PC-9 (cell line): ENCODE measurements around the gene FBRSL1. TPM values are rescaled to one million over a fixed set of nuclear protein-coding genes. Genes with fewer than 3 reads are reported as not detected.

Experiments used
- BruUV-seq: library from RNA; stranded (reverse); fragments of 400-500 nt; replicated peaks from 2 replicates; lab custom pipeline; 2021; lab: Mats Ljungman, UMichigan
- CTCF ChIA-PET: fragments of 300-600 bp; sonication (Branson Sonifier 250); formaldehyde crosslinking; loops from one replicate; lab custom pipeline; 2022; ENCODE audit warnings: antibody characterized with exemption; lab: Charles Lee
- POLR2A ChIA-PET: fragments of 300-600 bp; sonication (Branson Sonifier 250); formaldehyde crosslinking; loops from one replicate; lab custom pipeline; 2022; ENCODE audit warnings: antibody characterized with exemption; ENCODE audit not compliant: unreplicated experiment; lab: Charles Lee
- DNase-seq, 2 experiments: peaks; one replicate each; pipeline versions ENCODE4 v3.0.0 to v3.0.0-alpha.2; 2015 to 2022; ENCODE audit warnings: mixed read lengths in 1 of 2
- H2AFZ ChIP-seq: fragments of 200-600 bp; sonication (generic); 2 replicates; pipeline ENCODE4 v1.8.1; 2017; ENCODE audit warnings: antibody characterized with exemption
- H3F3A ChIP-seq: fragments of 200-600 bp; sonication (generic); 2 replicates; pipeline ENCODE4 v1.8.1; 2017; ENCODE audit warnings: antibody characterized with exemption, mild to moderate bottlenecking, low read depth; ENCODE audit not compliant: insufficient read depth
- H3K27ac ChIP-seq: fragments of 200-600 bp; sonication (generic); 2 replicates; pipeline ENCODE4 v1.6.1; 2016; ENCODE audit warnings: mixed run types
- H3K27me3 ChIP-seq: fragments of 200-600 bp; sonication (generic); 2 replicates; pipeline ENCODE4 v1.6.1; 2016; ENCODE audit warnings: low read depth, mixed run types; ENCODE audit not compliant: insufficient read depth
- H3K36me3 ChIP-seq: fragments of 200-600 bp; sonication (generic); 2 replicates; pipeline ENCODE4 v1.6.1; 2016; ENCODE audit warnings: low read depth, mixed run types
- H3K4me1 ChIP-seq: fragments of 200-600 bp; sonication (generic); replicated peaks from 2 replicates; pipeline ENCODE4 v1.6.1; 2016; ENCODE audit warnings: mixed run types; ENCODE audit not compliant: insufficient read depth
- H3K4me2 ChIP-seq: fragments of 200-600 bp; sonication (generic); 2 replicates; pipeline ENCODE4 v1.6.1; 2017; ENCODE audit warnings: mixed run types
- H3K4me3 ChIP-seq: fragments of 200-600 bp; sonication (generic); 2 replicates; pipeline ENCODE4 v1.6.1; 2016; ENCODE audit warnings: mixed run types
- H3K79me2 ChIP-seq: fragments of 200-600 bp; sonication (generic); 2 replicates; pipeline ENCODE4 v1.6.1; 2017; ENCODE audit warnings: low read depth, mixed run types
- H3K9me2 ChIP-seq: fragments of 200-600 bp; sonication (generic); 2 replicates; pipeline ENCODE4 v1.8.1; 2017; ENCODE audit warnings: mild to moderate bottlenecking; ENCODE audit not compliant: insufficient read depth
- H3K9me3 ChIP-seq: fragments of 200-600 bp; sonication (generic); 2 replicates; pipeline ENCODE4 v1.8.1; 2016; ENCODE audit warnings: low read depth; ENCODE audit not compliant: insufficient read depth
- H4K20me1 ChIP-seq: fragments of 200-600 bp; sonication (generic); 2 replicates; pipeline ENCODE4 v1.8.1; 2017; ENCODE audit not compliant: insufficient read depth
- EZH2 ChIP-seq: fragments of 200-600 bp; sonication (generic); IDR thresholded peaks from 2 replicates; pipeline ENCODE4 v1.8.0; 2017; ENCODE audit warnings: antibody characterized with exemption, low read depth
- intact Hi-C: fragments of 100-400 bp; cut with micrococcal nuclease; formaldehyde crosslinking; loops from one replicate; pipeline ENCODE4 v1.10.0; 2022; ENCODE audit not compliant: unreplicated experiment
- total RNA-seq: library from RNA; stranded (reverse); gene quantifications from 2 replicates; pipeline ENCODE4 v1.2.3, GENCODE V29; 2021
- TF ChIP-seq, protein P1 (sequence below): fragments of 200-600 bp; sonication (generic); conservative IDR thresholded peaks from 2 replicates; pipeline ENCODE4 v1.6.1; 2017; ENCODE audit warnings: mixed run types, antibody characterized with exemption, mild to moderate bottlenecking, moderate library complexity

Gene FBRSL1
- total RNA-seq, 1 experiment from 2014 or later: 59.5 TPM

DNA sequence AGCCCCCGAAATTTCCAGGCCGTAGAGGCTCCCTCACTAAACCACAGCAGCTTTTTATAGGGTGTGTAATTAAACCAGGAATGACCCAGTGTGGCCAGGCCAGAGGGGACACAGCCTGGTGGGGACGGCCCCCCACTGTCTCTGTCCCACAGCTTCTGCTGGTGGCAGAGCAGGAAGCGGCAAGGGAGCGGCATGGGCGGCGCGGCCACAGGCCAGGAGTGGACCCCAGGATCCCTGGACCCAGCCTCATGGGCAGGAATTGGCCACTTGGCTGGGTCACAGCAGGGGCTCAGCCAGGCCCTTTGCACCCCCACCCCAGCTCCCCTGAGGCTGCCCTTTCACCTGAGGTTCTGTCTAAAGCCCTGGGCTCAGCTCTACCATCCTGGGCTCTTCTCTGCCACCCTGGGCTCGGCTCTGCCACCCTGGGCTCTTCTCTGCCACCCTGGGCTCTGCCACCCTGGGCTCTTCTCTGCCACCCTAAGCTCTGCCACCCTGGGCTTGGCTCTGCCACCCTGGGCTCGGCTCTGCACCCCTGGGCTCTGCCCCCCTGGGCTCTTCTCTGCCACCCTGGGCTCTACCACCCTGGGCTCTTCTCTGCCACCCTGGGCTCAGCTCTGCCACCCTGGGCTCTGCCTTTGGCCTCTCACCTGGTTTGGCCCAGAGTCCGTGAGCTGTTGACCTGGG is 39.3 kb downstream of the FBRSL1 start:
- Histone ChIP-seq H3F3A (peaks cover 7% of the 10 kb centered on the region; the same call in 1 of the 2 replicates), H2AFZ (no peak overlapping the region), H3K27me3 (no peaks in the 10 kb centered on the region), H3K79me2 (no peaks in the 10 kb centered on the region), H3K4me1 (peaks cover 12% of the 10 kb centered on the region), H3K9me3 (no peaks in the 10 kb centered on the region), H3K36me3 (no peaks in the 10 kb centered on the region), H3K9me2 (no peaks in the 10 kb centered on the region), H3K27ac (no peak overlapping the region), H4K20me1 (peaks cover 41% of the 10 kb centered on the region), H3K4me2 (no peak overlapping the region), H3K4me3 (no peak overlapping the region)
- no peak for DNase-seq
- ChIA-PET CTCF (no interaction called here), POLR2A (interaction anchor here (0.7 kb wide), 1 partner anchor 9 kb away, joined by 5 read pairs; no protein-coding TSS in a partner anchor)
- intact Hi-C loops: no loop called here
- no TSS peak for BruUV-seq
- no peak for TF ChIP-seq EZH2
- TF ChIP-seq, protein P1, sequence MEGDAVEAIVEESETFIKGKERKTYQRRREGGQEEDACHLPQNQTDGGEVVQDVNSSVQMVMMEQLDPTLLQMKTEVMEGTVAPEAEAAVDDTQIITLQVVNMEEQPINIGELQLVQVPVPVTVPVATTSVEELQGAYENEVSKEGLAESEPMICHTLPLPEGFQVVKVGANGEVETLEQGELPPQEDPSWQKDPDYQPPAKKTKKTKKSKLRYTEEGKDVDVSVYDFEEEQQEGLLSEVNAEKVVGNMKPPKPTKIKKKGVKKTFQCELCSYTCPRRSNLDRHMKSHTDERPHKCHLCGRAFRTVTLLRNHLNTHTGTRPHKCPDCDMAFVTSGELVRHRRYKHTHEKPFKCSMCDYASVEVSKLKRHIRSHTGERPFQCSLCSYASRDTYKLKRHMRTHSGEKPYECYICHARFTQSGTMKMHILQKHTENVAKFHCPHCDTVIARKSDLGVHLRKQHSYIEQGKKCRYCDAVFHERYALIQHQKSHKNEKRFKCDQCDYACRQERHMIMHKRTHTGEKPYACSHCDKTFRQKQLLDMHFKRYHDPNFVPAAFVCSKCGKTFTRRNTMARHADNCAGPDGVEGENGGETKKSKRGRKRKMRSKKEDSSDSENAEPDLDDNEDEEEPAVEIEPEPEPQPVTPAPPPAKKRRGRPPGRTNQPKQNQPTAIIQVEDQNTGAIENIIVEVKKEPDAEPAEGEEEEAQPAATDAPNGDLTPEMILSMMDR: no peak

DNA sequence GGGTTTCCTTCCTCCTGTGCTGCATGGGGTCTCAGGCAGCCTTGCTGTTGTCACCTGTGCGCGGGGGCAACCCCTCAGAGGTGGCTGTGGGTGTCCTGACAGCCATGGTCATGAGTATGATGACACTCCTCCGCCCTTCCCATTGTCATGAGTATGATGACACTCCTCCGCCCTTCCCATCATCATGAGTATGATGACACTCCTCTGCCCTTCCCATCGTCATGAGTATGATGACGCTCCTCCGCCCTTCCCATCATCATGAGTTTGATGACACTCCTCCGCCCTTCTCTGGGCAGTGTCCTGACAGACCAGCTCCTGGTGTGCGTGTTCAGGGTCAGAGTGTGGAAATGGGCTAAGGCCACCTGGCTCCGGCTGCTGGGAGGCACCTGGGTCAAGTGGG is 40.0 kb downstream of the FBRSL1 start:
- no peak for TF ChIP-seq EZH2
- TF ChIP-seq, protein P1: no peak
- intact Hi-C loops: no loop called here
- BruUV-seq: no TSS peak

DNA sequence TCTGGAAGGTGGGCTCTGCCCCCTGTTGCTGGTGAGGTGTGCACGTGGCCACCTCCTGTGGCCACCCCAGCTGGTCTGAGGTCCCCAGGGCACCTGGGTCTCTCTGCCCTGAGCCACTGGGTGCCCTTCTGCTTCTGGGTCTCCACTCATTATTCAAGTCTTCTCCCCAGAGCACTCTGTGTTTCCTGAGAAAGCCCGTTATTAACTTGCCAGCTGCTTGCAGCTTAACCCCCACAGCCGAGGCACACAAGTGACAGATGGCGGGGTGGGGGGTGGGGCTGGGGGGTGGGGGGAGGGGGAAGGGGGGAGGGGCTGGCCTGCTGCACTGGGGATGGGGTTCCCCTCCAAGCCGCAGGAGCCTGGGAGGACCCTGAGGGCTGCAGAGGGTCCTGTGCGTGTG is 40.5 kb downstream of the FBRSL1 start:
- intact Hi-C loops: no loop called here
- Histone ChIP-seq H3K4me3 (no peak overlapping the region), H3K36me3 (no peaks in the 10 kb centered on the region), H3K27ac (no peak overlapping the region), H3K9me3 (no peaks in the 10 kb centered on the region), H4K20me1 (peaks cover 34% of the 10 kb centered on the region), H3K9me2 (no peaks in the 10 kb centered on the region), H3K79me2 (no peaks in the 10 kb centered on the region), H3F3A (peaks cover 4% of the 10 kb centered on the region; the same call in 1 of the 2 replicates), H3K27me3 (no peaks in the 10 kb centered on the region), H2AFZ (no peak overlapping the region), H3K4me1 (peaks cover 1% of the 10 kb centered on the region; the same call in 1 of the 2 replicates), H3K4me2 (no peak overlapping the region)
- no TSS peak for BruUV-seq
- ChIA-PET POLR2A (no interaction called here), CTCF (no interaction called here)
- TF ChIP-seq EZH2: no peak
- TF ChIP-seq, protein P1: no peak
- DNase-seq: no peak

More for the DNA sequence above, 40.0 kb downstream of the FBRSL1 start:
- no peaks in the 10 kb centered on the region for H3K9me2 ChIP-seq
- ChIA-PET CTCF (no interaction called here), POLR2A (no interaction called here)
- H3K36me3 ChIP-seq: no peaks in the 10 kb centered on the region
- no peak for DNase-seq
- H3F3A ChIP-seq: peaks cover 3% of the 10 kb centered on the region; the same call in 1 of the 2 replicates
- H3K4me1 ChIP-seq: peaks cover 6% of the 10 kb centered on the region
- H2AFZ ChIP-seq: no peak overlapping the region
- H4K20me1 ChIP-seq: peaks cover 39% of the 10 kb centered on the region
- no peaks in the 10 kb centered on the region for H3K79me2 ChIP-seq
- no peak overlapping the region for H3K4me2 ChIP-seq
- H3K27ac ChIP-seq: no peak overlapping the region
- H3K27me3 ChIP-seq: no peaks in the 10 kb centered on the region
- H3K9me3 ChIP-seq: no peaks in the 10 kb centered on the region
- no peak overlapping the region for H3K4me3 ChIP-seq
